Body of pancreas (tissue), 4 donors: ENCODE results near the gene EPB42.

Experiments used
- POLR2A ChIP-seq, 3 donors: fragments of 450-650 bp; IDR thresholded peaks; one replicate each; pipeline ENCODE4 v1.6.1; 2016; ENCODE audit warnings: antibody characterized with exemption in 3 of 3, mild to moderate bottlenecking in 2 of 3
- TF ChIP-seq, protein P1 (sequence below), 7 experiments: fragments of 450-650 bp in 4 of 7; fragments of 200-600 bp in 3 of 7; sonication (generic) in 3 of 7; IDR thresholded peaks; one replicate each; pipeline ENCODE4 v1.5.1; 2016 to 2019; ENCODE audit warnings: antibody characterized with exemption in 7 of 7

DNA sequence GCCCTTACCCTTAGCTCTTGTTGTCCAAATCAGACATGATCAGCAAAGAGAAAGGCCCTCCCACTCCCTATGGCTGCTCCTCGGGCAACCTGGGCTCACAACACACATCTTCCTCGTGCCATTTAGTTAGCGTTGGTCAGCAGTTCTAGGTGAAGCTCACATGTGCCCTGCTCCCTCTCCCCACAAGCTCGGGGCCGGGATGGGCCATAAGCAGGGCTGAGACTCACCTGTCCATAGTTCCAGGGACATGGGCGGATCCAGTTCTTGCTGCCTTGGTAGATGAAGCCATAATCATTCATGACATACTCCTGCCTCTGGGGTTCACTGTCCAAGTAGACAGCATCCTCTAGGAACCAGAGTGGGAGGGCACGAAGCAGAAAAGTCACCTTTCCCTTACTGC is 35.5 kb upstream of the EPB42 start:
- TF ChIP-seq, protein P1, sequence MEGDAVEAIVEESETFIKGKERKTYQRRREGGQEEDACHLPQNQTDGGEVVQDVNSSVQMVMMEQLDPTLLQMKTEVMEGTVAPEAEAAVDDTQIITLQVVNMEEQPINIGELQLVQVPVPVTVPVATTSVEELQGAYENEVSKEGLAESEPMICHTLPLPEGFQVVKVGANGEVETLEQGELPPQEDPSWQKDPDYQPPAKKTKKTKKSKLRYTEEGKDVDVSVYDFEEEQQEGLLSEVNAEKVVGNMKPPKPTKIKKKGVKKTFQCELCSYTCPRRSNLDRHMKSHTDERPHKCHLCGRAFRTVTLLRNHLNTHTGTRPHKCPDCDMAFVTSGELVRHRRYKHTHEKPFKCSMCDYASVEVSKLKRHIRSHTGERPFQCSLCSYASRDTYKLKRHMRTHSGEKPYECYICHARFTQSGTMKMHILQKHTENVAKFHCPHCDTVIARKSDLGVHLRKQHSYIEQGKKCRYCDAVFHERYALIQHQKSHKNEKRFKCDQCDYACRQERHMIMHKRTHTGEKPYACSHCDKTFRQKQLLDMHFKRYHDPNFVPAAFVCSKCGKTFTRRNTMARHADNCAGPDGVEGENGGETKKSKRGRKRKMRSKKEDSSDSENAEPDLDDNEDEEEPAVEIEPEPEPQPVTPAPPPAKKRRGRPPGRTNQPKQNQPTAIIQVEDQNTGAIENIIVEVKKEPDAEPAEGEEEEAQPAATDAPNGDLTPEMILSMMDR (IDR thresholded peaks at IDR 0.05), result no peak
- no peak for TF ChIP-seq POLR2A (IDR thresholded peaks at IDR 0.05)
